Adrenal gland (tissue), 5 donors: ENCODE data around the gene FAM98B.

ENCODE experiments used
- CTCF ChIP-seq, 6 experiments: fragments of 450-650 bp in 4 of 6; fragments of 200-600 bp in 2 of 6; sonication (generic) in 1 of 6; IDR thresholded peaks; 1 replicate in 5 of 6; 2 replicates in 1 of 6; pipeline versions ENCODE4 v1.5.1 to v1.8.0; 2016 to 2021; ENCODE audit warnings: antibody characterized with exemption in 6 of 6, mild to moderate bottlenecking in 2 of 6, moderate library complexity in 1 of 6
- POLR2A ChIP-seq, 2 donors: fragments of 450-650 bp; IDR thresholded peaks; one replicate each; pipeline ENCODE4 v1.6.1; 2017; ENCODE audit warnings: antibody characterized with exemption in 2 of 2, mild to moderate bottlenecking in 2 of 2, moderate library complexity in 1 of 2
- donor health status: DM: no; HTN: no; CAD: no.

- TF ChIP-seq CTCF (IDR thresholded peaks at IDR 0.05) = no peak
- TF ChIP-seq POLR2A (IDR thresholded peaks at IDR 0.05) = no peak
These were observed 36.5 kb downstream of the FAM98B start for GRCh38 chr15:38490242-38490922.
